GM19324 (cell line): Measurements from ENCODE around the gene RHCE.
"Not testable (repeated sequence)": the region's sequence is repeated elsewhere in the genome, so short reads cannot be mapped to it uniquely, and the experiment has no call there.

Source experiments
- ATAC-seq: cut with Tn5 transposase; IDR thresholded peaks from one replicate; pipeline ENCODE4 v1.9.1; 2021; ENCODE audit warnings: mild to moderate bottlenecking, moderate library complexity; ENCODE audit not compliant: unreplicated experiment, low FRiP score

The RHCE gene

DNA sequence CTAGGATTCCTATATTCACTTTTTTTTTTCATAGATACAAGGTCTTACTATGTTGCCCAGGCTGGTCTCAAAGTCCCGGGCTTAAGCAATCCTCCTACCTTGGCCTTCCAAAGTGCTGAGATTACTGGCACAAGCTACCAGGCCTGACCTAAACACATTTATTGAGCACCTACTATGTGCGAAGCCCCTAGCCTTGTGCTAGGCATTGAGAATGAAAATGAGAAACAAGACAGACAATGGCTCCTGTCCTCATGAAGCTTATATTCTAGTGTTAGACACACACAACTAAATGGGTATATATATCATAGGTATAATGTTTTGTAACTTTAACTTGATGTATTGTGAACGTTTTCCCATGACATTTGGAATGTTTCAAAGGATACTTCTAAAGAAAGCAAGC, 71.0 kb downstream of the RHCE start:
- no peak for ATAC-seq

GRCh38 chr1:25347556-25347955, 73.1 kb downstream of the RHCE start:
- no peak for ATAC-seq

DNA sequence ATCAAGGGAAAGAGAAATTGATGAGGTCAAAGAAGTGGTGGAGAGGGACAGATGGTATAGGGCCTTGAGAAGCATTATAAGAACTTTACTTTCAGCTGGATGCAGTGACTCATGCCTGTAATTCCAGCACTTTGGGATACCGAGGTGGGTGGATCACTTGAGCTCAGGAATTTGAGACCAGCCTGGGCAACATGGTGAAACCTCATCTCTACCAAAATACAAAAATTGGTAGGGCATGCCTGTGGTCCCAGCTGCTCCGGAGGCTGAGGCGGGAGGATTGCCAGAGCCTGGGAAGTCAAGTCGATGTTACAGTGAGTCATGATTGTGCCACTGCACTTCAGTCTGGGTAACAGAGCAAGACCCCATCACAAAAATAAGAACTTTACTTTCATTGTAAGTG, 76.8 kb downstream of the RHCE start:
- no peak for ATAC-seq

DNA sequence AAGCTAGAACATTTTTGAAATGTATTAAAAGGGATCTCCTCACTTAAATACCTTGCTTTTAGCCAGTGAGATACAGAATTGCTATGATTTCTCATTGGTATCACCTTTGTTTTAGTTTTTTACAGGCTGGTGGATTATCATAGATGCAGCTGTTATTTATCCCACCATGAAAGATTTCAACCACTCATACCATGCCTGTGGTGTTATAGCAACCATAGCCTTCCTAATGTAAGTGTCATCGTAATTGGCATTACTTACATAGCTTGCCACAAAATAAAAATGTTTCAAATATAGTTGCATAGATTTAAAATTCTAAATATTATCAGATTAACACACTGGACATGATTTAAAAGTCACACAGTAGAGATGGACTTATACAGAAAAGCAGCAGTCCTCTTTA, 77.8 kb downstream of the RHCE start:
- ATAC-seq = no peak

DNA sequence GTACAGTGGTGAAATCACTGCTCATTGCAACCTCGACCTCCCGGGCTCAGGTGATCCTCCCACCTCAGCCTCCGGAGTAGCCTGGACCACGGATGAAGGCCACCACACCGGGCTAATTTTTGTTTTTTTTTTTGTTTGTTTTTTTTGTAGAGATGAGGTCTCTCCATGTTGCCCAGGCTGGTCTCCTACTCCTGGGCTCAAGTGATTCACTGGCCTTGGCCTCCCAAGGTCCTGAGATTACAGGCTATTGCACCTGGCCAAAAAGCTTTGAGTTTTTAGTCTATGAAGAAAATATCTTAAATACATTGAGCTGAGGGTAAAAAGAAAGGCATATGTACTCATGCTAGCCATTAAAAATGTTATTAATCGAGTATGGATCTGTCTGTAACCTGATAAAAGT, 78.9 kb downstream of the RHCE start:
- no peak for ATAC-seq

GRCh38 chr1:25338986-25339385, 81.6 kb downstream of the RHCE start:
- no peak for ATAC-seq

DNA sequence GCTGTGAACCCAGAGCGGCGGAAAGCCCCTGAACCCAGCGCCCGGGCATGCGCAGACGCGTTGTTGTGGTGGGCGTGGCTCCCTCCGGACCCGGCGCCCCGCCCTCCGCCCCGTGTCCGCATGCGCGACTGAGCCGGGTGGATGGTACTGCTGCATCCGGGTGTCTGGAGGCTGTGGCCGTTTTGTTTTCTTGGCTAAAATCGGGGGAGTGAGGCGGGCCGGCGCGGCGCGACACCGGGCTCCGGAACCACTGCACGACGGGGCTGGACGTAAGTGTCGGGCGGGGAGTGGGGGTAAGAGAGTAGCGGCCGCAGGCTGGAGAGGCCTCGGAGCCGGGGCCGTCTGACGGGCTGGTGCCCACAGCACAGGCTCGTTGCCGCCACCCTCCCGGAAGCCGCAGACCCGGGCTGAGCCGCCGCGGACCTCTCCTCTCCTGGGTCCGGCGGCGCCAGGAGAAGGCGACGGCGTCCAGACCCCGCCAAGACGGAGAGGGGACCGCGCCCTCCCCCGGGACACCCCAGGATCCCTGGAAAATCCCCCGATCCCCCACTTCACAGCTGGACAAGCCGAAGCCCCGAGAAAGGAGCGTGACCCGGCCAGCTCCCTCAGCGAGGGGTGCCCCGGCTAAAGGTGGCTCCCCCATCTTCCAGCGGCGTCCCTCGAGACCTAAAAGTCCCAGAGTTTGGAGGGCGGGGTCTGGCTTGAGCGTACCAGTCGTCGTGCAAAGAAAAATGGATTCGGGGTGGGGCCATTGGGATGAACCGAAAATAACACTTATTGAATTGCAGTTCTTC, 82.2 kb downstream of the RHCE start, which contains the start of gene TMEM50A:
TSS of gene TMEM50A (plus strand) at position 147 of the 794 bp plus-strand sequence. CDS start 2,153 bp downstream, outside the sequence.
- ATAC-seq = peak; percentile 82

- peak; percentile 42 for ATAC-seq
These were observed 83.0 kb downstream of the RHCE start for GRCh38 chr1:25337483-25338187.

GRCh38 chr1:25336922-25337354, 83.7 kb downstream of the RHCE start:
- peak; percentile 36 for ATAC-seq

DNA sequence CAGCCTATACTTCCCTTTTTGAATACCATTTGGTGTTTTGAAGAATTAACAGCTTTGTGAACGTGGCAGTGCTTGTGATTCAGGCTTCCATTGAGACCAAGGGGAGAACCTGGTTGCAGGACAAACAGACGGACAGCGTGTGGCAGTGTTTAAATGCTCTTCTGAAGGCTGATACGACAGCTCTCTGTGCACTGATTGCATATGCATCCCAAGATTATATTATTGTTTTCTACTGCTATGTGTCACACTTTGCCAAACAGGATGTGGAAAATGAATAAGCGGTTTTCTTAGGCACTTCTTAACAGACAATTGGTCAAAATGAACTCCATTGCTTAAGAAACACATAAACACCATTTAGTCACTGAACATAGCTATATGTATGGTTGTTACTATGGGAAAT, 90.7 kb downstream of the RHCE start:
- ATAC-seq = not testable (repeated sequence)

DNA sequence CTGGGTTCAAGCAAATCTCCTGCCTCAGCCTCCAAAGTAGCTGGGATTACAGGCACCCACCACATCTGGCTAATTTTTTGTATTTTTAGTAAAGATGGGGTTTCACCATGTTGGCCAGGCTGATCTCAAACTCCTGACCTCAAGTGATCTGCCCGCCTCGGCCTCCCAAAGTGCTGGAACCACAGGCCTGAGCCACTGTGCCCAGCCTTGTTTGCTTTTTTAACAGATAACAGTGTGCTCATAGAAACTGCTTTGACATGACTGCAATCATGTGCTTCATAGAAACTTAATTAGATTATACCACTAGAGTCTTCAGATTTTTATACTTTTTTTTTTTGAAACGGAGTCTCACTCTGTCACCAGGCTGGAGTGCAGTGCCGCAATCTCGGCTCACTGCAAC, 91.3 kb downstream of the RHCE start:
- not testable (repeated sequence) for ATAC-seq

- ATAC-seq = not testable (repeated sequence)
These were observed 91.8 kb downstream of the RHCE start for GRCh38 chr1:25328791-25329185.

- ATAC-seq = not testable (repeated sequence)
These were observed 92.5 kb downstream of the RHCE start for GRCh38 chr1:25327864-25328790.

- not testable (repeated sequence) for ATAC-seq
These were observed 96.2 kb downstream of the RHCE start for GRCh38 chr1:25324407-25324806.

GRCh38 chr1:25322127-25322526, 98.5 kb downstream of the RHCE start:
- ATAC-seq = not testable (repeated sequence)

DNA sequence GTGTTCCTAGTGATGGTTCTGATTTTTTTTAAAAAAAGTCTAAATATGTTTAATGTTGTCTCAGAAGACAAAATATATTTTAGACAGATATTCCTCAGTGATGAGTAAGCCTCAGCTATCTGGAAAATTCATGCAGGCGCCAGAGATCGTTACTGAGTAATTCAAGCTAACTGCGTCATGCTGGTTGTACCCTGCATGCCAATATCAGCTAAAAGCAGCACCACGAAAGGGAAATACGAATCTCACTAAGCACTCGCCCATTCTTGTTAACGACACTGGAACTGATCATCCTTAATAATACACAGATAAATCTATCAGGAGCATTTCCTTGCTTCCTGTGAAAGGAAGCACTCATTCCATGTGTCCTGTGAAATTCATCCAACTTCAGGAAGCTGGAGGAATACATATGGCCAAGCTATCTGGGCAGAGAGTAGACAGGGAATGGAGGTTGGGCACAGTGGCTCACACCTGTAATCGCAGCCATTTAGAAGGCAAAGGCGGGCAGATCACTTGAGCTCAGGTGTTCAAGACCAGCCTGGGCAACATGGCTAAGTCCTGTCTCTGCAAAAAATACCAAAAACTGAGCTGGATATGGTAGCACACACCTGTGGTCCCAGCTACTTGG, 100.2 kb downstream of the RHCE start:
- ATAC-seq = not testable (repeated sequence)

DNA sequence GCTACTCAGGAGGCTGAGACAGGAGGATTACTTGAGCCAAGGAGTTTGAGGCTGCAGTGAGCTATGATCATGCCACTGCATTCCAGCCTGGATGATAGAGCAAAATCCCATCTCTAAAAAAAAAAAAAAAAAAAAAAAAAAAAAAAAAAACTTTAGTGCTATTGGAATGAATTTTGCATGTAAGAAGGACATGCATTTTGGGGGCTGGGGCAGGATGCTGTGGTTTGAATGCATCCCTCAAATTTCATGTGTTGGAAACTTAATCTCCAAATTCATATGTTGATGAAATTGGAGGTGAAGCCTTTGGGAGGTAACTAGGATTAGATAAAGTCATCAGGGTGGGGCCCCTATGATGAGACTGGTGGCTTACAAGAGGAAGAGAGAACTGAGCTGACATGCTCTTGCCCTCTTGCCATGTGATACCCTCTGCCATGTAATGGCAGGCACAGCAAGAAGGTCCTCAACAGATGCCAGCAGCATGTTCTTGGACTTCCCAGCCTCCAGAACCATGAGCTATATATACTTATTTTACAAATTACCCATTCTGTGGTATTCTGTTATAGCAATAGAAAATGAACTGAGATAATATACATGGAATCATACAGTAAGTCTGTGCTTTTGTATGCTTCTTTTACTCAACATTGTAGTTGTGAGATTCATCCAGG, 107.7 kb downstream of the RHCE start:
- ATAC-seq = not testable (repeated sequence)
